Vagina (tissue), 2 donors: Measurements from ENCODE around the gene ZNF423. TPM values are rescaled to one million over a fixed set of nuclear protein-coding genes. Genes with fewer than 3 reads are reported as not detected.
A peak's percentile ranks its signal among the peaks of the same experiment; 100 is the strongest.

ENCODE experiments used
- DNase-seq, 2 donors: peaks; one replicate each; pipeline ENCODE4 v3.0.0-alpha.2; 2017; ENCODE audit errors: extremely low spot score in 2 of 2
- H3K27ac ChIP-seq: fragments of 200-600 bp; sonication (generic); one replicate; pipeline ENCODE4 v1.5.1; 2019
- H3K27me3 ChIP-seq: fragments of 200-600 bp; sonication (generic); one replicate; pipeline ENCODE4 v1.5.1; 2019
- H3K36me3 ChIP-seq, 2 donors: fragments of 200-600 bp; sonication (generic); one replicate each; pipeline ENCODE4 v1.5.1; 2017 to 2019
- H3K4me1 ChIP-seq: fragments of 200-600 bp; sonication (generic); one replicate; pipeline ENCODE4 v1.5.1; 2019
- H3K4me3 ChIP-seq, 2 donors: fragments of 200-600 bp; sonication (generic); 1 replicate in 1 of 2; 2 replicates in 1 of 2; pipeline ENCODE4 v1.5.1; 2016 to 2019
- H3K9me3 ChIP-seq: fragments of 200-600 bp; sonication (generic); one replicate; pipeline ENCODE4 v1.5.1; 2019
- POLR2A ChIP-seq, 2 donors: fragments of 450-650 bp; IDR thresholded peaks; one replicate each; pipeline ENCODE4 v1.6.1; 2017; ENCODE audit warnings: antibody characterized with exemption in 2 of 2, mild to moderate bottlenecking in 2 of 2, moderate library complexity in 2 of 2
- POLR2AphosphoS5 ChIP-seq, 2 donors: sonication (generic); formaldehyde crosslinking; IDR thresholded peaks; one replicate each; pipeline ENCODE4 v1.9.0; 2017; ENCODE audit warnings: antibody characterized with exemption in 2 of 2, mild to moderate bottlenecking in 2 of 2, low read depth in 1 of 2; ENCODE audit not compliant: insufficient read depth in 1 of 2
- intact Hi-C: fragments of 100-400 bp; cut with DNase I; formaldehyde crosslinking; loops from one replicate; pipeline ENCODE4 v1.15.1; 2023
- total RNA-seq: library from RNA; depleted of rRNA; stranded (reverse); fragments of >200 nt; gene quantifications from one replicate; pipeline ENCODE4 v1.2.3, GENCODE V29; 2016
- TF ChIP-seq, protein P1 (sequence below), 3 experiments: fragments of 450-650 bp in 2 of 3; fragments of 200-600 bp in 1 of 3; sonication (generic) in 1 of 3; IDR thresholded peaks; one replicate each; pipeline ENCODE4 v1.5.1; 2017 to 2019; ENCODE audit warnings: antibody characterized with exemption in 3 of 3, mild to moderate bottlenecking in 2 of 3, moderate library complexity in 2 of 3

ZNF423 gene
- total RNA-seq, 1 donor from 2014 or later: 10.3 TPM

DNA sequence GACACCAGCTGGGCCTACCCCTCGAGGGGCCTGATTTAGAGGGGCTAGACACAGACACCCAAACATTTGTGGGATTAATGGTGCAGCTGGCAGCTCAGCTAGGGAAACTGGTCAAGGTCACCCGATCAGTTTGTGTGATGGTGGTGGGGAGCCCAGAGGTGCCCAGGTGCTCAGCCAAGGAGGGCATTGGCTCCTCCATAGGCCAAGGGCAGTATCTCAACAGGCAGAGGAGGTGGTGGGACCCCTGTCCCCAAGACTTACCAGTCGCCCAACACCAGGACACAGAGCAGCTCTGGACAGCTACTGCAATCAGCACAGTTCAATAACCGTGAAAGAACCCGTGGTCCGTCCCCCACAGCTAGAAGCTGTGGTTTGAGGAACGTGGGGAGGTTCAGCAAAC, 361.4 kb downstream of the ZNF423 start:
- no peak overlapping the region for H3K27ac ChIP-seq
- intact Hi-C loops: loop anchor here (5.0 to 10.0 kb wide), 3 partner anchors 90 to 363 kb away; partner anchors contain the start of gene ZNF423
- no peaks in the 10 kb centered on the region for H3K9me3 ChIP-seq
- no peaks in the 10 kb centered on the region for H3K27me3 ChIP-seq
- no peak for DNase-seq
- no peak overlapping the region for H3K4me3 ChIP-seq
- H3K36me3 ChIP-seq: no peaks in the 10 kb centered on the region
- no peak for TF ChIP-seq POLR2AphosphoS5 (IDR thresholded peaks at IDR 0.05; ENCODE audit: insufficient read depth in 1 of 2, low read depth in 1 of 2)
- TF ChIP-seq, protein P1, sequence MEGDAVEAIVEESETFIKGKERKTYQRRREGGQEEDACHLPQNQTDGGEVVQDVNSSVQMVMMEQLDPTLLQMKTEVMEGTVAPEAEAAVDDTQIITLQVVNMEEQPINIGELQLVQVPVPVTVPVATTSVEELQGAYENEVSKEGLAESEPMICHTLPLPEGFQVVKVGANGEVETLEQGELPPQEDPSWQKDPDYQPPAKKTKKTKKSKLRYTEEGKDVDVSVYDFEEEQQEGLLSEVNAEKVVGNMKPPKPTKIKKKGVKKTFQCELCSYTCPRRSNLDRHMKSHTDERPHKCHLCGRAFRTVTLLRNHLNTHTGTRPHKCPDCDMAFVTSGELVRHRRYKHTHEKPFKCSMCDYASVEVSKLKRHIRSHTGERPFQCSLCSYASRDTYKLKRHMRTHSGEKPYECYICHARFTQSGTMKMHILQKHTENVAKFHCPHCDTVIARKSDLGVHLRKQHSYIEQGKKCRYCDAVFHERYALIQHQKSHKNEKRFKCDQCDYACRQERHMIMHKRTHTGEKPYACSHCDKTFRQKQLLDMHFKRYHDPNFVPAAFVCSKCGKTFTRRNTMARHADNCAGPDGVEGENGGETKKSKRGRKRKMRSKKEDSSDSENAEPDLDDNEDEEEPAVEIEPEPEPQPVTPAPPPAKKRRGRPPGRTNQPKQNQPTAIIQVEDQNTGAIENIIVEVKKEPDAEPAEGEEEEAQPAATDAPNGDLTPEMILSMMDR (IDR thresholded peaks at IDR 0.05): no peak
- TF ChIP-seq POLR2A (IDR thresholded peaks at IDR 0.05): no peak
- peaks cover 13% of the 10 kb centered on the region for H3K4me1 ChIP-seq

DNA sequence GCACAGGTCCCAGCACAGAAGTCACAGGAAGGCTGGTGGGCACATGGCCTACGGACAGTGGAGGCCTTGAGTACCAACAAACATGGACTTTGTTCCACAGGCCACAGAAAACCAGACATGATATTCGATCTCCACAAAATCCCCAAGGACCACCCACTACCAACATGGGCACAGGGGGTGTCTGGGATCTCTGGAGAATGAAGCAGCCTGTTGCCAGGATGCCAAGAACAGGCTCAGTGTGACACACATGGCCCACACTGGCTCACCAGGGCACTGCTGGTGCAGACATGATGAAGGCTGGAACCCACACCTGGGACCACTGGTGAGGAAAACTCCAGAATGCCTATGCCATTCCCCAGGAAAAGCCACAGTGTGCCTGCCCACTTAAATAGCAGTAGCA, 362.1 kb downstream of the ZNF423 start:
- no peak overlapping the region for H3K27ac ChIP-seq
- H3K36me3 ChIP-seq: no peaks in the 10 kb centered on the region
- TF ChIP-seq, protein P1 (IDR thresholded peaks at IDR 0.05): no peak
- no peak for TF ChIP-seq POLR2AphosphoS5 (IDR thresholded peaks at IDR 0.05; ENCODE audit: insufficient read depth in 1 of 2, low read depth in 1 of 2)
- TF ChIP-seq POLR2A (IDR thresholded peaks at IDR 0.05): no peak
- H3K4me3 ChIP-seq: no peak overlapping the region
- no peak for DNase-seq
- H3K9me3 ChIP-seq: no peaks in the 10 kb centered on the region
- peaks cover 13% of the 10 kb centered on the region for H3K4me1 ChIP-seq
- intact Hi-C loops: loop anchor here (5.0 to 10.0 kb wide), 3 partner anchors 91 to 363 kb away; partner anchors contain the start of gene ZNF423
- no peaks in the 10 kb centered on the region for H3K27me3 ChIP-seq

DNA sequence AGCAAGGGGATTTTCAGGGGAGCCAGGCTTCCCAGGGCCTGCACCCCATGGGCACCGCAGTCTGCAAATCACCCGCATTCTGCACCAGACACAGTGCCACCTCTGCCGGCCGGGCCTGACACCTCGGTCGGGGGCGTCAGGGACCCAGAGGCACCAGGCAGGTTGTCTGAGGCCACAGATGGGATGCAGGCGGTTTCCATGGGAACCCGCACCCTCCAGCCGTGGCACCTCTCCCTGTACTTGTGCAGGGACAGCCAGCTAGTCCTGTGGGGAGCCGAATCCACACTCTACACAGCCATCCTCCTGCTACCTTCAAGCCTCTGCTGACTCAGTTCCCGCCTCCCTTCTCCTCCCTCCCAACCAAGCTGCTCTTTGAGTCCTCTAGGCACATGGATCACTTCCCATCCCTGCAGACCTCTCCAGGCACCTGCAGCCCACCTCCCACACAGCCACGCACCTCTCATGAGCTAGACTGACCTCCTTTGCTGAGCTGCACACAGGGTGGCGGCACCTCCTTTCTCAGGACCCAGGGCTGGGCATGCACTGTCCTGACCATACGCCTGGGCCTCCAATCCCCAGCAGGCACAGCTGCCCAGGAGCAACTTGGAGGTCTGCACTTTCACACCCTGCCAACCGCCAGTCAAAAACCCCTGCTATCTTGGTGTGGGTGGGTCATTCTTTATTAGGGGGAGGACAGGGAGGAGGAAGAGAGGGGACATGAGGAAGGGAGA, 362.9 kb downstream of the ZNF423 start:
- Histone ChIP-seq H3K9me3 (no peaks in the 10 kb centered on the region), H3K27me3 (no peaks in the 10 kb centered on the region), H3K36me3 (no peaks in the 10 kb centered on the region), H3K4me1 (peaks cover 13% of the 10 kb centered on the region), H3K27ac (no peak overlapping the region), H3K4me3 (no peak overlapping the region)
- intact Hi-C loops: loop anchor here (5.0 to 10.0 kb wide), 3 partner anchors 92 to 364 kb away; partner anchors contain the start of gene ZNF423
- TF ChIP-seq, protein P1 (IDR thresholded peaks at IDR 0.05): no peak
- TF ChIP-seq POLR2A (IDR thresholded peaks at IDR 0.05) (no peak), POLR2AphosphoS5 (IDR thresholded peaks at IDR 0.05; ENCODE audit: insufficient read depth in 1 of 2, low read depth in 1 of 2) (no peak)
- DNase-seq: no peak

DNA sequence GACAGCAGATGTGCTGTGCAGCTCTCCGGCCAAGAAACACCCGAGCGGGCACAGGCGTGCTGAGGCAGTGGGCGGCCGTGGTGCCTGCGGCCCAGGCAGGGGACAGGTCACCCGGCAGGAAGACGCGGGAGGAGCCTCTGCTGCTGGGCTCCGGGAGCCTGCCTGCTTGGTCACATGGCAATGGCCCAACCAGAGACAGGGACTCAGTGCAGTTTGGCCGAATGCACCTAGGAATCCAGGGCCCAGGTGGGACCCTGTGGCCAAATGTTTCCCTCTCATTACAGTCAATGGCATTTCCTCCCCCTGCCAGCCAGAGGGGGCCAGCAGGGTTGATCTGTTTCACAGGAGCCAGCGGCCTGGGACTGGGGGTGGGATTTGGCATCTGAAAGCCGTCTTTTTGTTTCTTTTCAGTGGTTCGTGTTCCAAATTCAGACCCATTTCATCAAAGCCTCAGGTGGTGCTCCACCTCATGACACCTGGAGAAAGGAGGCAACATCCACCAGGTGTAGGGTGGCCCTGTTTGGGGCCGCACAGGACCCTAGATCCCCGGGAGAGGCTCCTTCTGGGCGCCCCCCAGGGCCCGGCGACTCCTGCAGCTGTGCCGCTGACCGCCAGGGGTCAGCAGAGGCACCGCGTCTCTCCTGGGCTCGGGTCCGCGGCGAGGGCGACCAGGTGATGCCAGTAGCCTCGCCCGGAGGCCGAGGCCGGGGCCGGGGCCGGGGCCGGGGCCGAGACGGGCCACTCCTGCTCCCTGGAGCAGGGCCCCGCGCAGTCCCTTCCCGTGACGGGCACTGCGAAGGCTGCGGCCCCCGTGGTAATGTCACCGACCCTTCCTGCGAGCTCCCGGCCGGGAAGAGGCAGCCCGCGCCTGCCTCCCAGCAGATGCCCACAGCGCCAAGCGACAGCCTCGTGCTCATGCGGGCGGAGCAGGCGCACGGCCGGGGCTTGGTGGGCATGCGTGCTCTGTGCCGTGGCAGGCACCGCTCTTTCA, 363.8 kb downstream of the ZNF423 start:
- H3K27me3 ChIP-seq: no peaks in the 10 kb centered on the region
- peak overlapping the region; percentile 33 for H3K4me3 ChIP-seq
- TF ChIP-seq POLR2AphosphoS5 (IDR thresholded peaks at IDR 0.05; ENCODE audit: insufficient read depth in 1 of 2, low read depth in 1 of 2) (no peak), POLR2A (IDR thresholded peaks at IDR 0.05) (no peak)
- TF ChIP-seq, protein P1 (IDR thresholded peaks at IDR 0.05): peak; percentile 50 to 94 (median 74)
- no peaks in the 10 kb centered on the region for H3K36me3 ChIP-seq
- H3K27ac ChIP-seq: no peak overlapping the region
- peaks cover 13% of the 10 kb centered on the region for H3K4me1 ChIP-seq
- DNase-seq: no peak
- no peaks in the 10 kb centered on the region for H3K9me3 ChIP-seq
- intact Hi-C loops: loop anchor here (5.0 to 10.0 kb wide), 3 partner anchors 93 to 365 kb away; partner anchors contain the start of gene ZNF423
